HepG2 (cell line): ENCODE measurements around the gene C3orf80. TPM values are rescaled to one million over a fixed set of nuclear protein-coding genes. Genes with fewer than 3 reads are reported as not detected.

Source experiments
- ATAC-seq: fragments of 200-7000 bp; cut with Tn5 transposase; 3 replicates; pipeline ENCODE4 v1.9.1; 2020; ENCODE audit warnings: mild to moderate bottlenecking, moderate library complexity
- BruUV-seq: library from RNA; stranded (reverse); fragments of 400-500 nt; replicated peaks from 2 replicates; lab custom pipeline; 2021; lab: Mats Ljungman, UMichigan
- CTCF ChIA-PET: fragments of 300-600 bp; formaldehyde crosslinking; extraction: SDS; loops from one replicate; lab custom pipeline; 2021; ENCODE audit warnings: low total read pairs, inconsistent platforms, low intra/inter-chr PET ratio; lab: Yijun Ruan, JAX
- POLR2A ChIA-PET: fragments of 350-600 bp; sonication (Branson Sonifier 250); formaldehyde crosslinking; loops from one replicate; lab custom pipeline; 2020; ENCODE audit warnings: antibody characterized with exemption, inconsistent platforms; lab: Yijun Ruan, JAX
- DNase-seq: peaks from one replicate; pipeline ENCODE4 v3.0.0-alpha.2; 2015; ENCODE audit warnings: low spot score
- FAIRE-seq: peaks from 3 replicates; lab custom pipeline; 2011; peaks lifted over from hg19 to GRCh38; lab: Jason Lieb, UNC
- H2AFZ ChIP-seq: one replicate; pipeline ENCODE4 v1.6.1; 2011; ENCODE audit warnings: low read length, inconsistent platforms
- H3K27ac ChIP-seq: fragments of 300-600 bp; 3 replicates; pipeline ENCODE4 v1.8.0; 2011; ENCODE audit warnings: mixed run types, mild to moderate bottlenecking, mixed read lengths, low read length, inconsistent platforms; ENCODE audit not compliant: insufficient read depth; ENCODE audit errors: extremely low read length
- H3K27me3 ChIP-seq, 2 experiments: fragments of 200-600 bp in 1 of 2; 2 replicates in 1 of 2; 3 replicates in 1 of 2; pipeline versions ENCODE4 v1.6.0 to v1.8.0; 2011; ENCODE audit warnings: low read length in 2 of 2, mild to moderate bottlenecking in 2 of 2, moderate library complexity in 2 of 2, inconsistent platforms in 1 of 2; ENCODE audit not compliant: insufficient read depth in 2 of 2, control insufficient read depth in 1 of 2
- H3K36me3 ChIP-seq, 2 experiments: fragments of 200-600 bp in 1 of 2; replicated peaks in 1 of 2; 2 replicates in 1 of 2; 3 replicates in 1 of 2; pipeline versions ENCODE4 v1.5.1 to v1.8.0; 2011; ENCODE audit warnings: low read length in 2 of 2, inconsistent platforms in 1 of 2; ENCODE audit not compliant: insufficient read depth in 2 of 2, control insufficient read depth in 1 of 2
- H3K4me1 ChIP-seq: 2 replicates; pipeline ENCODE4 v1.5.1; 2012; ENCODE audit warnings: low read length, inconsistent platforms; ENCODE audit not compliant: insufficient read depth
- H3K4me2 ChIP-seq: 2 replicates; pipeline ENCODE4 v1.6.0; 2011; ENCODE audit warnings: low read depth, low read length, inconsistent platforms
- H3K4me3 ChIP-seq, 3 experiments: fragments of 200-600 bp in 1 of 3; sonication (generic), shearing (Covaris generic) in 1 of 3; replicated peaks in 1 of 3; 2 replicates each; pipeline ENCODE4 v1.5.1; 2011 to 2016; ENCODE audit warnings: low read length in 3 of 3, inconsistent platforms in 2 of 3, low read depth in 2 of 3, mild to moderate bottlenecking in 2 of 3, control low read depth in 1 of 3, mixed read lengths in 1 of 3; ENCODE audit not compliant: insufficient read depth in 1 of 3
- H3K79me2 ChIP-seq: one replicate; pipeline ENCODE4 v1.6.1; 2011; ENCODE audit warnings: low read length, inconsistent platforms; ENCODE audit not compliant: insufficient read depth
- H3K9ac ChIP-seq: 2 replicates; pipeline ENCODE4 v1.6.0; 2011; ENCODE audit warnings: mild to moderate bottlenecking, low read depth, low read length, inconsistent platforms; ENCODE audit not compliant: insufficient read depth
- H3K9me3 ChIP-seq: 2 replicates; pipeline ENCODE4 v1.5.1; 2012; ENCODE audit warnings: mild to moderate bottlenecking, low read length
- H4K20me1 ChIP-seq: 2 replicates; pipeline ENCODE4 v1.6.0; 2011; ENCODE audit warnings: inconsistent platforms, mild to moderate bottlenecking, low read length, moderate library complexity; ENCODE audit not compliant: insufficient read depth
- ARID4A ChIP-seq: sonication (generic); formaldehyde crosslinking; IDR thresholded peaks from 2 replicates; pipeline ENCODE4 v1.5.0; 2020; ENCODE audit warnings: mild to moderate bottlenecking, missing genetic modification reagents, borderline replicate concordance
- HOXA9 ChIP-seq: sonication (generic); formaldehyde crosslinking; IDR thresholded peaks from 2 replicates; pipeline ENCODE4 v1.8.1; 2022; ENCODE audit warnings: missing genetic modification reagents, mild to moderate bottlenecking, moderate library complexity, borderline replicate concordance
- MED1 ChIP-seq: sonication (generic); formaldehyde crosslinking; IDR thresholded peaks from 2 replicates; pipeline ENCODE4 v1.4.0; 2020; ENCODE audit warnings: missing genetic modification reagents
- PAX8 ChIP-seq: sonication (generic); formaldehyde crosslinking; IDR thresholded peaks from 2 replicates; pipeline ENCODE4 v1.8.0; 2022; ENCODE audit warnings: mild to moderate bottlenecking, missing genetic modification reagents, borderline replicate concordance
- REL ChIP-seq: sonication (generic); formaldehyde crosslinking; conservative IDR thresholded peaks from 2 replicates; pipeline ENCODE4 v1.8.0; 2022; ENCODE audit warnings: mild to moderate bottlenecking, missing genetic modification reagents, moderate library complexity
- REPIN1 ChIP-seq: sonication (generic); formaldehyde crosslinking; IDR thresholded peaks from 2 replicates; pipeline ENCODE4 v1.8.0; 2022; ENCODE audit warnings: missing genetic modification reagents, low read depth, mild to moderate bottlenecking, borderline replicate concordance
- SRF ChIP-seq: IDR thresholded peaks from 2 replicates; pipeline ENCODE4 v1.6.1; 2011; ENCODE audit warnings: mild to moderate bottlenecking, low read depth, low read length, moderate library complexity
- SRSF4 ChIP-seq: fragments of 200-400 bp; formaldehyde crosslinking; IDR thresholded peaks from one replicate; pipeline ENCODE4 v1.6.1; 2018; ENCODE audit warnings: mild to moderate bottlenecking, low read depth, low read length, moderate library complexity; ENCODE audit not compliant: poor library complexity, severe bottlenecking
- TCF12 ChIP-seq, 2 experiments: fragments of 450-650 bp in 1 of 2; sonication (generic) in 1 of 2; formaldehyde crosslinking in 1 of 2; IDR thresholded peaks; 2 replicates each; pipeline versions ENCODE4 v1.6.1 to v1.8.0; 2017 to 2022; ENCODE audit warnings: antibody characterized with exemption in 1 of 2, mild to moderate bottlenecking in 1 of 2, missing genetic modification reagents in 1 of 2, moderate library complexity in 1 of 2
- ZBTB42 ChIP-seq: sonication (generic); formaldehyde crosslinking; IDR thresholded peaks from 2 replicates; pipeline ENCODE4 v1.5.0; 2020; ENCODE audit warnings: mild to moderate bottlenecking, missing genetic modification reagents
- ZNF274 ChIP-seq: sonication (generic); formaldehyde crosslinking; IDR thresholded peaks from 2 replicates; pipeline ENCODE4 v1.5.1; 2020; ENCODE audit warnings: mild to moderate bottlenecking, missing genetic modification reagents
- ZNF570 ChIP-seq: sonication (generic); formaldehyde crosslinking; IDR thresholded peaks from 2 replicates; pipeline ENCODE4 v1.4.0; 2020; ENCODE audit warnings: mild to moderate bottlenecking, missing genetic modification reagents, borderline replicate concordance
- ZSCAN9 ChIP-seq: IDR thresholded peaks from 2 replicates; pipeline ENCODE4 v1.6.1; 2016; ENCODE audit warnings: borderline replicate concordance
- ZZZ3 ChIP-seq: sonication (generic); formaldehyde crosslinking; IDR thresholded peaks from 2 replicates; pipeline ENCODE4 v1.4.0; 2020; ENCODE audit warnings: missing genetic modification reagents, mild to moderate bottlenecking, borderline replicate concordance
- WGBS: methylation state at CpG from one replicate; pipeline ENCODE4 v1.1.6; 2017; ENCODE audit warnings: low lambda C conversion rate; 5-methylcytosine and 5-hydroxymethylcytosine counted together
- in situ Hi-C: cut with HindIII; loops from 2 replicates; pipeline ENCODE4 v1.10.0; 2017; ENCODE audit warnings: low pct_unique_long_range_greater_than_20kb; ENCODE audit not compliant: extremely low pct_ligation_motif_present
- intact Hi-C: fragments of 100-400 bp; cut with micrococcal nuclease; formaldehyde crosslinking; loops from one replicate; pipeline ENCODE4 v1.10.0; 2022; ENCODE audit not compliant: unreplicated experiment
- polyA plus RNA-seq, 8 experiments: library from polyadenylated mRNA; depleted of rRNA in 3 of 8; stranded (reverse) in 7 of 8; unstranded in 1 of 8; fragments of >200 nt; fragmentation: Illumina TruSeq in 4 of 8; extraction: Trizol in 4 of 8; gene quantifications; 2 replicates each; pipeline versions ENCODE4 v1.2.1 to v1.2.3, GENCODE V29; 2011 to 2016; ENCODE audit warnings: low read depth in 4 of 8, missing spikeins in 1 of 8, mixed read lengths in 1 of 8; ENCODE audit not compliant: insufficient read depth in 1 of 8
- total RNA-seq, 5 experiments: library from RNA; depleted of rRNA; stranded (reverse); fragments of >200 nt; fragmentation: Illumina TruSeq; extraction: Trizol; gene quantifications; 2 replicates each; pipeline ENCODE4 v1.2.3, GENCODE V29; 2016; ENCODE audit warnings: low read depth in 1 of 5

Gene C3orf80
- total and polyA plus RNA-seq, 2 of the 13 experiments (the other 11 are each of a cell fraction or from before 2014, with no cell fraction given) = 0.03 to 0.04 TPM

DNA sequence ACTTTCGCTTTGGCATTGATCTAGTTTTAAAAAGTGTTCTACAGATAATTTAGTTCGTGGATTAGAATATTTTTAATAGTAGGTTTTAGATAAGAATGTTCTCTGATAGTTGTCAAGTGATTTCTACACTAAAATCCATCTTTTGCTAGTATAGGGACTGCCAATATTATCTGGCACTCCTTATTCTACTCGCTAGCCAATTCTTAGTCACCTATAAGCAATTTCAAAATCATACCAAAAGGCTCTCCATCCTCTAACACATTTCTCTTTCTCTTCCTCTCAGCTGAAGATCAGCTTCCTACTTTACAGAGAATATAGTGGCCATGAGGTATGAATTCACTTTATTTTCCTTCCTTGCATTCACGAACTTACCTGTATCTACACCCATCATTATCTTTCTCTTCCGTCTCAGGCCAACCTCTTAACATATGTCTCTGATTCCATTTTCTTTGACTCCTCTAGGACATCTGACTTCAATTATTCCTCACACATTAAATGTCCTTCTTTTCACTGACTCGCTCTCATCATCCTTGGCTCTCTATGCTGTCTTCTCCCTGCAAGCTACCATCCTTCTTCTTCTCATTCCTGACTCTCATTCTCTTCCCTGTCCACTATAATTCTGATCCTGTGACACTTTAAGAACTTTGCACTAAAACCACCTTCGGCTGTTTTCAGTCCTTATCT is 35.5 kb downstream of the C3orf80 start:
- H3K9ac ChIP-seq = no peak overlapping the region
- POLR2A ChIA-PET = no interaction called here
- H3K27ac ChIP-seq = no peak overlapping the region
- H3K4me1 ChIP-seq = no peaks in the 10 kb centered on the region
- 84% methylated on average over 7 of the region's 7 CpGs for WGBS
- no peak overlapping the region for H3K4me3 ChIP-seq
- no peak for FAIRE-seq
- CTCF ChIA-PET = no interaction called here
- no peaks in the 10 kb centered on the region for H3K79me2 ChIP-seq
- H3K4me2 ChIP-seq = no peak overlapping the region
- H3K27me3 ChIP-seq = no peaks in the 10 kb centered on the region
- BruUV-seq = no TSS peak
- no peak overlapping the region for H2AFZ ChIP-seq
- intact Hi-C loops = no loop called here
- H3K9me3 ChIP-seq = no peaks in the 10 kb centered on the region
- in situ Hi-C loops = no loop called here
- no peak for TF ChIP-seq ZSCAN9
- TF ChIP-seq ZZZ3 = no peak
- no peaks in the 10 kb centered on the region for H3K36me3 ChIP-seq
- H4K20me1 ChIP-seq = no peaks in the 10 kb centered on the region
- ATAC-seq = no peak
- DNase-seq = no peak

GRCh38 chr3:160265088-160265487 is 39.9 kb downstream of the C3orf80 start:
- 94% methylated on average over 2 of the region's 2 CpGs for WGBS
- BruUV-seq = no TSS peak
- no peaks in the 10 kb centered on the region for H3K79me2 ChIP-seq
- H3K4me1 ChIP-seq = no peaks in the 10 kb centered on the region
- no peaks in the 10 kb centered on the region for H3K9me3 ChIP-seq
- no peak overlapping the region for H3K27ac ChIP-seq
- peaks cover 0 to 1% of the 10 kb centered on the region in 2 experiments; a peak in 1 of 5 replicates for H3K36me3 ChIP-seq
- DNase-seq = no peak
- intact Hi-C loops (no loop called here), in situ Hi-C loops (no loop called here)
- no peaks in the 10 kb centered on the region for H4K20me1 ChIP-seq
- no peaks in the 10 kb centered on the region for H3K27me3 ChIP-seq
- H3K9ac ChIP-seq = no peak overlapping the region
- no peak overlapping the region for H3K4me2 ChIP-seq
- H2AFZ ChIP-seq = no peak overlapping the region
- no peak overlapping the region for H3K4me3 ChIP-seq
- no peak for ATAC-seq
- POLR2A ChIA-PET = no interaction called here
- CTCF ChIA-PET = no interaction called here
- FAIRE-seq = no peak
- TF ChIP-seq REPIN1 (no peak), ARID4A (CRISPR knock-in tag) (no peak), SRF (no peak), ZNF274 (no peak), TCF12 (IDR thresholded peaks at IDR 0.05) (no peak), TCF12 (CRISPR knock-in tag; IDR thresholded peaks at IDR 0.05) (no peak), ZBTB42 (no peak), REL (CRISPR knock-in tag) (no peak), MED1 (CRISPR knock-in tag) (no peak), PAX8 (CRISPR knock-in tag) (no peak), SRSF4 (no peak), HOXA9 (CRISPR knock-in tag) (no peak), ZNF570 (no peak)
